Fibroblast of skin of right biceps (primary cell): ENCODE measurements around the gene AMPD2.

Experiments used
- DNase-seq: peaks from one replicate; pipeline ENCODE4 v3.0.0-alpha.2; 2013

The AMPD2 gene

GRCh38 chr1:109619576-109620400 is at the start of gene AMPD2, which contains the start of gene GNAT2:
AMPD2 (plus strand) TSS chr1:109619837; CDS start chr1:109621176, 1,339 bp downstream.
GNAT2 (minus strand) TSS chr1:109619616; CDS start chr1:109612870, 6,746 bp downstream.
- DNase-seq, result peak; percentile 87

GRCh38 chr1:109570414-109570813 is 49.2 kb upstream of the AMPD2 start:
- DNase-seq, result no peak

GRCh38 chr1:109573785-109574184 is 45.9 kb upstream of the AMPD2 start:
- no peak for DNase-seq

GRCh38 chr1:109578947-109579443 is 40.6 kb upstream of the AMPD2 start:
- no peak for DNase-seq

GRCh38 chr1:109579491-109579890 is 40.1 kb upstream of the AMPD2 start:
- no peak for DNase-seq

- DNase-seq, result no peak
These were observed 37.6 kb upstream of the AMPD2 start for GRCh38 chr1:109582021-109582420.

- no peak for DNase-seq
These were observed 34.9 kb upstream of the AMPD2 start for GRCh38 chr1:109584766-109585165.

GRCh38 chr1:109586055-109586454 is 33.6 kb upstream of the AMPD2 start:
- no peak for DNase-seq

GRCh38 chr1:109589177-109589576 is 30.5 kb upstream of the AMPD2 start:
- DNase-seq, result no peak

- no peak for DNase-seq
These were observed 30.0 kb upstream of the AMPD2 start for GRCh38 chr1:109589679-109590078.

- DNase-seq, result no peak
These were observed 26.7 kb upstream of the AMPD2 start for GRCh38 chr1:109592916-109593315.

- peak; percentile 63 for DNase-seq
These were observed 24.1 kb upstream of the AMPD2 start for GRCh38 chr1:109595531-109595930.

- no peak for DNase-seq
These were observed 21.5 kb upstream of the AMPD2 start for GRCh38 chr1:109598156-109598555.

GRCh38 chr1:109598655-109599054 is 21.0 kb upstream of the AMPD2 start:
- DNase-seq, result no peak

- no peak for DNase-seq
These were observed 16.4 kb upstream of the AMPD2 start for GRCh38 chr1:109603229-109603628.

- no peak for DNase-seq
These were observed 14.3 kb upstream of the AMPD2 start for GRCh38 chr1:109605381-109605780.

GRCh38 chr1:109609881-109610280 is 9.8 kb upstream of the AMPD2 start:
- no peak for DNase-seq

GRCh38 chr1:109610609-109611307 is 8.9 kb upstream of the AMPD2 start:
- peak; percentile 68 for DNase-seq

- no peak for DNase-seq
These were observed 8.2 kb upstream of the AMPD2 start for GRCh38 chr1:109611308-109611990.

- DNase-seq, result peak; percentile 54
These were observed 6.1 kb upstream of the AMPD2 start for GRCh38 chr1:109613361-109614147.

GRCh38 chr1:109615879-109616278 is 3.8 kb upstream of the AMPD2 start:
- DNase-seq, result no peak

- DNase-seq, result no peak
These were observed 3.2 kb upstream of the AMPD2 start for GRCh38 chr1:109616391-109616790.
